NCI-H2196 treated with DMSO at 0.1 percent for 48 hours (cell line): ENCODE results near the gene SOX18.

Source experiments
- DNase-seq: peaks from one replicate; lab custom pipeline; 2025; ENCODE audit not compliant: unreplicated experiment; lab: John Stamatoyannopoulos, UW

Gene SOX18

DNA sequence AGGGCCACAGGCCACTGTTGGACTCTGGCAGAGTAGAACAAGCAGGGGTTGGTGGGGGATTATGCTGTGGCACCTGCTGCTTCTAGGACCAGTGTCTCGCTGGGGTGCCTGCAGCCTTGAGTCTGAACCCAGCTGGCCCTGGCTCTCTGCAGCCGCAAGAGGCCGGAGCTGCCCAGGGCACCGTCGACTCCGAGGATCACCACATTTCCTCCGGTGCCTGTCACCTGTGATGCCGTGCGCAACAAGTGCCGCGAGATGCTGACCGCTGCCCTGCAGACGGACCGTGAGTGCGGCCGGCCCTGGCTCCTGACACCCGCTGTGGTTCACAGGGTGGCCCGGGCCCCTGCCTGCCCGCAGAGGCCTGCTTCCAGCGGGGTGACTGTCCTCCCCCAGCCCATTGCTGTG, 19.8 kb upstream of the SOX18 start:
- DNase-seq, result no peak

DNA sequence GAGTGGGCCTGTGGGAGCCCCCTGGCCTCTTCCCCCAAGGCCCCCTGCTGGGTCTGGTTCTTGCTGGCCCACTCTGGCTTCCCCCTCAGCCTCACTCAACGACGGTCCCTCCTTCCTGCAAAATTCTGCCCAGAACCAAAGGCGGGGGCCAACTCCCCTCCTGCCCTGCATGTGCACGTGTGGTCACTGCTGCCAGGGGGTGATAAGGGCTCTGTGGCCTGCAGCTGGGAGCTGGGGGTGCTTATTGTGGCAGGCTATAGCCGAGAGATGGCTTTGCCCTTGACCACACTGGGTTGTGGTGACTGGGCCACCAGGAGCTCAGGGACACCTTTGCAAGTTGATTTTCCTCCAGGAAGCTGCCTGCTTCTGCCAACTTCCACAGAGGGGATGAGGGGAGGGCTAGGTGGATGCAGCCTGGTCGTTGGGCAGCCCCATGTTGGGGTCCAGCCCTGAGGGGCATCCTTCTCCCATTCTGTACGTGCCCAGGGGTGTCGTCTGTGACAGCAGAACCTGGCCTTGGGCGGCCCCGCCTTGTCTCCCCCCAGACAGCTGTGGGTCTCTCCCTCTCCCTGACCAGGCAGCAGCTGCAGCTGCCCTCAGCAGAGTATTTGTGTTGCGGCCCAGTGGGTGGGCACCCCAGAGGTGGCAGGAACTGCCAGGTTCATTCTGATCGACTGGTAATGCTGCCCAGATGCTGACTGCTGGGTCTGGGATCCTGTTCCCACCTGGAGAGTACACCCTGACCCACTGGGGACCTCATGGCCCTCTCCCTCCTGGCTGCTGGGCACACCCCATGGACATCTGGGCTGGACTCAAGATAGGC, 19.2 kb upstream of the SOX18 start:
- DNase-seq, result no peak

DNA sequence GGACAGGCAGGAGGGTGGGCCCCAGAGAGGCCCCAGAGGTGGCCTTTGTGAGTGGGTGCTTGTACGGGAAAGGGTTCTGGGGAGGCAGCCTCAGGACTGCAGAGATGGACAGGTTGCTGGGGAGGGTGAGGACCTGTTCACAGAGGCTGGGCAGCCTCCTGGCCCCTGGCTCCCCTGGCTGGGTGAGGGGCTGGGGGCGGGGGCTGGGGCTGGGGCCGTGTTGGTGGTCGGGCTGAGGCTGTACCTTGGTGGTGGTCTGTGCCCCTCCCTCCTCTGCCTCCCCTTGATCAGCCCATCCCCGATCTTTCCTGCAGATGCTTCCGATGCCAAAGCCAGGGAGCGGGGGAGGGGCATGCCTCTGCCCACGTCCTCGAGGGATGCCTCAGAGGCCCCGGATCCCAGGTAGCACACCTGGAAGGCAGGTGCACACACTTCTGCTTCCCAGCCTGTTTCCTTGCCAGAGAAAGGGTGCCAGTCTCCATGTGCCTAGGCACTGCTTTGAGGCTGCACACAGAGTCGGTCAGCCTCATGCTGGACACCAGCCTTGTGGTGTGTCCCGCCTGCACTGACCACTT, 18.4 kb upstream of the SOX18 start:
- DNase-seq, result no peak

- no peak for DNase-seq
These were observed 17.7 kb upstream of the SOX18 start for GRCh38 chr20:64067005-64067632.

DNA sequence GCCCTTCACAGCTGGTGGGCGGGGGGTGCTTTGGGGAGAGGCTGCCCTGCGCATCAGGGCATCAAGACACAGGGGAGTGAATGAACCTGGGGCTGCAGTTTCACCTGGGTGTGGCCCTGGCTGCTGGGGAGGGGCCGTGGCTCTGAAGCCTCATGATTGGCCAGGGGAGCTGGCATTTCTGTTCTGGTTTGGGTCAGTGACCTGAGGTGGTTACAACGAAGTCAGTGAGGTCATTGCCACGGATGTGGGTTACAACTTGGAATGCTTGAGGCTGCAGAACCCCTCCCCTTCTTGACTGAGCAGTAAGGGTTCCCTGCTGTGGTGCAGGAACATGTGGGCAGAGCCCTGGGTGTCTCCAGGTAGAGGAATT, 16.5 kb upstream of the SOX18 start:
- DNase-seq, result no peak

- DNase-seq, result no peak
These were observed 15.9 kb upstream of the SOX18 start for GRCh38 chr20:64065062-64065973.

DNA sequence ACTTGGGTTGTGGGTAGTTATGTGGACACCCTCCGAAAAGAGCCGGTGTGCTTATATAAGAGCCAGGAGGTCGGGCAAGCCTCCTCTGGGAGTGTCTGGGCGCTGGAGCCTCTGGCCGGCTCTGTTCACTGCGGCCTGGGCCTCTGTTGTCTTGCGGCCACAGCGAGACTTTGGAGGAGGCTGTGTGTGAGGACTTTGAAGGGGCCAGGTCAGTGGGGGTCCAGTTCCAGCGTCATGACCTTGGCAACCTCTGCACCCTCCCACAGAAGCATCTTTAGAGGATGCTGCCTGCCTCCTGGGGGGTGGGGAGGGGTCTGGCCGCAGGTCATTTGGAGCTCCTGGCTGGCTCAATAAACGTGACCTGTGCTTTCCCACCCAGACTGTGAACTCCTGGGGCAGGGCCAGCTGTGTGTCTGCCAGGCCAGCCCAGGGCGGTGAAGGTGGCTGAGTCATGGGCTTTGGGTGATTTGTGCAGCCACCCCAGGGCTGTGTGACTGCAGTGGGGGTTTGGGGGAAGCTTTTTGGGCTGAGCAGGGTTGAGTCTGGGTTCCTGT, 14.8 kb upstream of the SOX18 start:
- no peak for DNase-seq

DNA sequence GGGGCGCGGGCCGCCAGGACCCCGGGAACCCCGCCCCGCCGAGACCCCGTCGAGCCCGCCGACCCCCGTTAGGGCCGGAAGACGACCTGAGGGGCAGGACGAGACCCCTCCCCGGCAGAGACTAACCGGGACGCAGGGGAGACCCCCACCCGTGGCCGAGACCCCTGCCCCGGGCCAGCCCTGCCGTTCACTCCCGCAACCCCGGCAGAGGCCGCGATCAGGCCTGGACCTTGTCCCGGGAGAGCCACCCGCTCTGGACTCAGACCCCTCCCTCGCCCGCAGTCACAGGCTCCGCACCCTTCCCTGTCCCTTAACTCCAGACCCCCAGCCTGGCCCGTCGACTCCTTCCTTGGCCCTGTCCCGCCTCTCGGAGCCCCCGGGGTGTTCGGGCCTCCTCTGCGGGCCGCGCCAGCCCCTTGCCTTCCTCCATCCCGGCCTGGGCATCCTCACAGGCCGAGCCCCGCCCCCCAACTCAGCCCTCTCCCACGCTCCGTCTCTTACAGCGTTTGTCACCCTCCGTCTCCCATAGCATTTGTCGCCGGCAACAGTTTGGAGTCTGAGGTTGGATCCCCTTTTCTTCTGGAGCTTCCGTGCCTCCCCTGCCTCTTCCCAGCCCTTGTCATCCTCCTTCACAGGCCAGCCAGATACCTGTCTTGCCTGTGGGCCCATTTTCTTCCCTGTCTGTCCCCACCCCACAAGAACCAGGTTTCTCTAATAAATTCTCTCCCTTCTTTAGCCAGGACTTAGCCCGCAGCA, 14.1 kb upstream of the SOX18 start:
- DNase-seq, result no peak

DNA sequence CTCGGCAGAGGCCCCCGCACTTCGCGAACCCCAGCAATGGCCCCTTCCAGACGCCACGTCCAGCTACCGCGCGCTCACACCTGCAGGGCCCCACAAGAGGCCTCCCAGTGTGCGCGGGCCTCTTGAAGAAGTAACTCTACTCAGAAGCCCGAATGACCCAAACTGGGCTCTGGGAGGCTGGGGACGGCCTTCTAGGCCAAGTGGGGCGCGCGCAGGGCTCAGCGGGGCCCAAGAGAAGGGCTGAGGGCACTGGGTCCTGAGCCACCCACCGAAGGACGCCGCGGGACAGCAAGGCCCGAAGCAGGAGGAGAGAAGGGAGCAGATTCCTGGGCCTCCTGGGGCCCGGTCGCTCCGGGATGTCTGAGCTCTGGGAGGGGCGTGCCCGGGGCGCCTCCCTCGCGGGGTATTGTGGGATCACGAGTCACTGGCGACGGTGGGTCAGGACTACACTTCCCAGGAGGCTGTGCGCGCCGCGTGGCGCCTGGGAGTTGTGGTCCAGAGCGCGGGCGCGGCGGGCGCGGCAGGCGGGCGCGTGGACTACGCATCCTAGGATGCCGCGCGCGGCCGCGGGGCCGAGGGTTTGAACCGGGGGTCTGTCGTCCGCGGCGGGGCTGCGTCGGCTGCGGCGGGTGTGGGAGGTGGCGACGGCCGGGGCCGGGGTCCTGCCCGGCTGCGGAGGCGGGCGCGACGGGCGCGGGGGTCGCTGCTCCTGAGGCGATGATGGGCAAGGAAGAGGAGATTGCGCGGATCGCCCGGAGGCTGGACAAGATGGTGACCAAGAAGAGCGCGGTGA, 13.4 kb upstream of the SOX18 start, which contains the start of gene TCEA2:
Gene TCEA2, plus strand, starts transcription at position 603 of the 793 bp plus-strand sequence. Its CDS starts 115 bp downstream, at position 718.
- DNase-seq, result peak; percentile 91

GRCh38 chr20:64062276-64062595, 12.8 kb upstream of the SOX18 start:
- no peak for DNase-seq

- no peak for DNase-seq
These were observed 9.1 kb upstream of the SOX18 start for GRCh38 chr20:64058536-64058935.

GRCh38 chr20:64057628-64058498, 8.4 kb upstream of the SOX18 start:
- peak; percentile 34 for DNase-seq

DNA sequence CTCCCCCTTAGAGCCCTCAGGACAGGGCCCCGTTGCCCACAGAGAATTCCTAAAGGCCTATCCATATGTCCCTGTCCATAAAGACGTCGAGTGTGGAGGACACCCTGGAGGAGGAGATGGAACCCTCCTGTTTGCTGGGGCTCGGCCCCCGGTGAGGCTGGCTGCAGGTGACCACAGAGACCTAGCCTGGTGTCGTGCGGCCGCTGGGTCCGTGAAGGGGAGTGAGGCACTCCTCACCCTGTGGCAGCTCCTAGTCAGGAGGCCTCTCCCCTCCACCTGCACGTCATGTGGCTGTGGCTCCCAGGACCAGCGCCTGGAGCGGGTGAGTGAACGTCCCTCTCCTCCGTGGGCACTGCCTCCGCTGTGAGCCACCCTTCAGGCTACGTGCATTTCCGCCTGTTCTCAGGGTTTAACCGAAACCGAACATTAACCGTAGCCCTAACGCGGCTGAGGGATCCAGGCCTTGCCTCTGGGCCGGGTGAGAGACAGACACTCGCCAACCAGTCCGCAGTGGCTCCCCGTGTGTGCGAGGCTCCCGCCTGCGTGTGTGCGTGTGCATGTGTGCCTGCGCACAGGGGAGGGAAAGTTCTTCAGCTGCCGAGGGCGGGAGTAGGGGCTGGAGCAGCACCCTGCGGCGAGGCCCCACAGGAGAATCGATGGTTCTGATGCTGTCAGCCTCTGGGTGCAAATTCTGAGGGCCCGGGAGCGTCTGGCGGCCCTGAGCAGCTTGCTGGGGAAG, 7.6 kb upstream of the SOX18 start:
- no peak for DNase-seq

- DNase-seq, result no peak
These were observed 7.1 kb upstream of the SOX18 start for GRCh38 chr20:64056639-64056888.

- DNase-seq, result no peak
These were observed 6.6 kb upstream of the SOX18 start for GRCh38 chr20:64055893-64056638.

- DNase-seq, result no peak
These were observed 6.0 kb upstream of the SOX18 start for GRCh38 chr20:64055396-64055892.
